GM21576 (cell line): ENCODE measurements around the gene SDR39U1.
"Not testable (repeated sequence)": the region's sequence is repeated elsewhere in the genome, so short reads cannot be mapped to it uniquely, and the experiment has no call there.

Experiments used
- ATAC-seq: cut with Tn5 transposase; IDR thresholded peaks from one replicate; pipeline ENCODE4 v1.9.1; 2021; ENCODE audit warnings: mild to moderate bottlenecking, moderate library complexity; ENCODE audit not compliant: unreplicated experiment

The SDR39U1 gene, protein sequence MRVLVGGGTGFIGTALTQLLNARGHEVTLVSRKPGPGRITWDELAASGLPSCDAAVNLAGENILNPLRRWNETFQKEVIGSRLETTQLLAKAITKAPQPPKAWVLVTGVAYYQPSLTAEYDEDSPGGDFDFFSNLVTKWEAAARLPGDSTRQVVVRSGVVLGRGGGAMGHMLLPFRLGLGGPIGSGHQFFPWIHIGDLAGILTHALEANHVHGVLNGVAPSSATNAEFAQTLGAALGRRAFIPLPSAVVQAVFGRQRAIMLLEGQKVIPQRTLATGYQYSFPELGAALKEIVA

DNA sequence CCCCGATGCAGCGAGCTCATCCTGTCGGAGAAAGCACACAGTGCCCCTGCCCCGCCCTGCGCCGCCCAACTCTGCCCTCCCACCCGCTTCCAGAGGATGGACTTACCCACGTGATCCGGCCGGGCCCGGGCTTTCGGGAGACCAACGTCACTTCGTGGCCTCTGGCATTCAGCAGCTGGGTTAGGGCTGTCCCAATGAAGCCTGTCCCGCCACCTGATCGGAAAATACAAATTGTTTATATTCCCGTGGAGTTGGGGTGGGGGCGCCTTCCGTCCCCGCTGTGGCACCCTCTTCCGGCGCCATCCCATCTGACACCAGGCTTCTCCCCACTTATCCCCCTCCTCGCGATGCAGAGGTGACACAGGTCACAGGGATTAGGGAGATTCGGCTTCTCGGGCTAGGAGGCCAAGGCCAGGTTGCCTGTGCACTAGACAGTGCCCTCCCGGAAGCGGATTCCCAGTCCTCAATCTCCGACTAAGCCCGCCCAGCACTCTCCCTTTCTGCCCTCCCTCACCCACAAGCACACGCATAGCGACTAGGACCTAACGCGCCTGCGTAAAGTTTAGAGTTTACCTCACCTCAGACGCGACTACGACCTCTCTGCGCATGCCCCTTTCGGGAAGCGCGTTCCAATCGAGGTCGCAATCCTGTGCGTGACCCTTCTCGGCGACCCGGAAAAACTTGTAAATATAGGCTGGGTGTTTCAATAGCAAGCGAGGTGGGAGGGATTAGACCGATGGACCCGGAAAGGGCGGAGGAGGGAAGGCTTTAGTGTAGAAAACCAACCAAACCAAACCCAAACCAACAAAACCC, at the start of gene SDR39U1:
SDR39U1 (minus strand) TSS at position 537 of the 813 bp plus-strand sequence; CDS start at position 530, 7 bp downstream.
- peak; percentile 87 for ATAC-seq

DNA sequence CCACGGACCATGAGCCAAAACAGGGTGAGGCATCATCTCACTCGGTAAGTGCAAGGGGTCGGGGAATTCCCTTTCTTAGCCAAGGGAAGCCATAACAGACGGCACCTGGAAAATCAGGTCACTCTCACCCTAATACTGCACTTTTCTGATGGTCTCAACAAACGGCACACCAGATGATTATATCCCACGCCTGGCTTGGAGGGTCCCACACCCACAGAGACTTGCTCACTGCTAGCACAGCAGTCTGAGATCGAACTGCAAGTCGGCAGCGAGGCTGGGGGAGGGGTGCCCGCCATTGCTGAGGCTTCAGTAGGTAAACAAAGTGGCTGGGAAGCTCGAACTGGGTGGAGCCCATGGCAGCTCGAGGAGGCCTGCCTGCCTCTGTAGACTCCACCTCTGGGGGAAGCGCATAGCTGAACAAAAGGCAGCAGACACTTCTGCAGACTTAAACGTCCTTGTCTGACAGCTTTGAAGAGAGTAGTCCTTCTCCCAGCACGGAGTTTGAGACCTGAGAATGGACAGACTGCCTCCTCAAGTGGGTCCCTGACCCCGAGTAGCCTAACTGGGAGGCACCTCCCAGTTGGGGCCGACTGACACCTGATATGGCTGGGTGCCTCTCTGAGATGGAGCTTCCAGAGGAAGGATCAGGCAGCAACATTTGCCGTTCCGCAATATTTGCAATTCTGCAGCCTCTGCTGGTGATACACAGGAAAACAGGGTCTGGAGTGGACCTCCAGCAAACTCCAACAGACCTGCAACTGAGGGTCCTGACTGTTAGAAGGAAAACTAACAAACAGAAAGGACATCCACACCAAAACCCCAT, 49.2 kb upstream of the SDR39U1 start:
- ATAC-seq = not testable (repeated sequence)

DNA sequence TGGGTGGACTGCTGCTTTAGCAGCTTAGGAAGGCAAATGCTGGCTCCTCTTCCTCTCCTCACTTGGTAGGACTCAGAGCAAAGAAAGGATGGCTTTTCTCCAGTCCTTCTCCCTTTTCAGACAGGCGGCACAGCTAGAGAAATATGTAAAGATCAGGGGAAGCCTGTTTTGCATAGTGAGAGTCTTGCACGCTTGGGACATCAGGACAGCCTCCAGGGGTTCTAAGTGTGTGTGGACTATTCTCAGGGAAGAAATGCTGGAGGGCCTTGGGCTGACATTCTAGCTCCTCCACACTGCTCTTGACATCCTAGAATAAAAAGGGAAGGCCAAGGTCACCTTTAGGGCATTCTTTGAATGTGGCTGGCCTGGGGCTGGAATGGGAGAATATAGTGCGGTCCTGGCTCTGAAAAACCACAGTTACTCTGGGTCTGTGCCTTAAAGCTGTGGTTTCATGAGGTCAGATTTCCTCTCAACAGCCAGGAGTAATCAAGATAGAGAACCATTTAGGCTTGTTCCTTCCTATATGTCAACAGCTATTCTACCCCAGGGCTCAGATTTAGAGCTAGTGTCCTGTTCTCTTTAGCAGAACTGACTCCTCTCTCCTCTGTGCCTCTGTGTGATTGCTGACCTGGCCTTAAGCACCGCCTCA, 41.2 kb upstream of the SDR39U1 start:
- ATAC-seq = no peak

DNA sequence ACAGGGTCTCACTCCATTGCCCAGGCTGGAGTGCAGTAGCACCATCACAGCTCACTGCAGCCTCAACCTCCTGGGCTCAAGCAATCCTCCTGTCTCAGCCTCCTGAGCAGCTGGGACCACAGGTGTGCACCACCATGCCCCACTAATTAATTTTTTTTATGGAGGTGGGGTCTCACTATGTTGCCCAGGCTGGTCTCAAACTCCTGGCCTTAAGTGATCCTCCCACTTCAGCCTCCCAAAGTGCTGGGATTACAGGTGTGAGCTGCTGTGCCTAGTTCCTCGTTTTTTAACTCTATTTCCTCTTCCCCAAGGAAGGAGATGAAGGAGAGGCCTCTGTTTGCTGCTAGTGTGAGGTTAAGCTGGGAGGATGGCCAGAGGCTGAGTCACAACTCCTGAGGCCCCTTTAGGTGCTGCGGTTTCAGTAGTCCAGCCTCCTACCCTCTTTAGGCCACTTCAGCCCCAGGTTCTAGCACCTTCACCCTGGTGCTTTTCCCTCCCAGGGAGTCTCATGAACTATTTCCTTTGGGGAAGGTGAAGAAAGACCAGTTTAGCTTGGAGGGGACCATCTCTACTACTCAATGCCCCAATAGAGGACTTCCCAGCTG, 40.2 kb upstream of the SDR39U1 start:
- not testable (repeated sequence) for ATAC-seq

DNA sequence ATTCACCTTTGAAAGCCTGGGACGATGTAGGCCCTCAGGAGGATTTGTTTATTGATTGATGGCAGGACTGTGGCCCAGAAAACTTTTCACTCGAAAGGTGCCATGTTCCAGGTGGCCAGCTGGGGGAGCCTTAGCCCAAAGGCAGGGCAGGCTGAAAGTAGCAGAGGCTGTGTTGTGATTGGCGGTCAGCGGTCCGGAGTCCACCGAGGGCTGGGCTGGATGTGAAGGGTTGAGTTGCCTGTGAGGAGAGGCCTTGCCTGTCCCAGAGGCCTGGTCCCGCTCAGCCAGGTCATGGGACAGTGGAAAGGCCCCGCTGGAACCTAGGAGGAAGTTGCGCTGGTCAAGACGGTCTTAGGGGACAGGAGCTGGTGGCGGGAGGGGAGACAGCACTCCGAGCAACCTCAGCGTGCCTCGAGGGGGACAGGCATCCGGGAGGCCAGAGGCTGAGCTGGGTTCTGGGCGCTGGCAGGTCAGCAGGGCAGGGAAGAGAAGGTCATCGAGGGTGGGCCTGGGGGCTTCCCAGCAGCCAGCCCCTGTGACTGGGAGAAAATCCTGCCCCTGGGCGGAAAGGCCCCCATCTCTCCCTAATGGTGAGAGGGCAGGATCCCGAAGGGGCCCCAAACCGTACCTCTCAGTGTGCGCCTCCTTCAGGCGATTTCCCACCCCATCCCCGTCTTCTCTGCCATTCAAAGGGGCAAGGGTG, 39.2 kb upstream of the SDR39U1 start:
- peak; percentile 76 for ATAC-seq

DNA sequence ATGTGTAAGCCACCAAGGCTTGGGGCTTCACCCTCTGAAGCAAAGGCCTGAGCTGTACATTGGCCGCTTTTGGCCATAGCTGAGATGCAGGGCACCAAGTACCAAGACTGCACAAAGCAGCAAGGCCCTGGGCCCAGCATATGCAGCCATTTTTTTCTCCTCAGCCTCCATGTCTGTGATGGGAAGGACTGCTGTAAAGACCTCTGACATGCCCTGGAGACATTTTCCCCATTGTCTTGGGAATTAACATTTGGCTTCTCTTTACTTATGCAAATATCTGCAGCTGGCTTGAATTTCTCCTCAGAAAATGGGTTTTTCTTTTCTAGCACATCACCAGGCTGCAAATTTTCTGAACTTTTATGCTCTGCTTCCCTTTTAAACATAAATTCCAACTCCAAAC, 37.4 kb upstream of the SDR39U1 start:
- ATAC-seq = not testable (repeated sequence)

DNA sequence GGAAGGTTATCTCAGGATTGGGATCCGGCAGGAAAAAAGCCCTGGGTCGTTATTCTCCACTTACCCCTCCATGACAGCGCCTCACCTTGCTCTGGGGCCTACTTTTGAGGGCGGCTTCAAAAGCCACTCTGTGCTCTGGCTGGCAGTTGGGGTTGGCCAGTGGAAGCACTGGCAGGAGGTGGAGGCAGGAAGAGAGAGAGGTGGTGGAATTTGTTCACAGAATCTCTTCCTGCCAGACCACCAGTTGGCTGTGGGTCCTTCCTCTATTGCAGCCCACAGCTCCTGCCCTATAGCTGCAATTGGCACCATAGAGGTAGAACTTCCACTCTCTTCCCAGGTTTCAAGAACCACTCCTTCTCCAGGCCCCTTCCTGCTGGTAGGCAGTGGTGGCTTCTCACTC, 32.7 kb upstream of the SDR39U1 start:
- ATAC-seq = no peak

DNA sequence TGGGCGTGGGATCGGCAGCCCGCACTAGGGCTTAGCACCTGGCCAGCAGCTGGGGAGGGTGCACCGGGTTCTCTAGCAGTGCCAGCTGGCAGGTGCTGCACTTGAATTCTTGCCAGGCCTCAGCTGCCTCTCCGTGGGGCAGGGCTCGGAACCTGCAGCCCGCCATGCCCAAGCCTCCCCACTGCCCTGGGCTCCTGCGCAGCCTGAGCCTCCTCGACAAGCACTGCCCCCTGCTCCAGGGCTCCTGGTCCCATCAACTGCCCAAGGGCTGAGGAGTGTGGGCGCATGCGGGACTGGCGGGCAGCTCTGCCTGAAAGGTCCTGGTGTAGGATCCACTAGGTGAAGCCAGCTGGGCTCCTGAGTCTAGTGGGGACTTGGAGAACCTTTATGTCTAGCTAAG, 30.6 kb upstream of the SDR39U1 start:
- ATAC-seq = no peak

DNA sequence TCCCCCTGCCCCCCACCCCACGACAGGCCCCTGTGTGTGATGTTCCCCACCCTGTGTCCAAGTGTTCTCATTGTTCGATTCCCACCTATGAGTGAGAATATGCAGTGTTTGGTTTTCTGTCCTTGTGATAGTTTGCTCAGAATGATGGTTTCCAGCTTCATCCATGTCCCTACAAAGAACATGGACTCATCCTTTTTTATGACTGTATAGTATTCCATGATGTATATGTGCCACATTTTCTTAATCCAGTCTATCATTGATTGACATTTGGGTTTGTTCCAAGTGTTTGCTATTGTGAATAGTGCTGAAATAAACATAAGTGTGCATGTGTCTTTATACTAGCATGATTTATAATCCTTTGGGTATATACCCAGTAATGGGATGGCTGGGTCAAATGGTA, 27.9 kb upstream of the SDR39U1 start:
- ATAC-seq = not testable (repeated sequence)

DNA sequence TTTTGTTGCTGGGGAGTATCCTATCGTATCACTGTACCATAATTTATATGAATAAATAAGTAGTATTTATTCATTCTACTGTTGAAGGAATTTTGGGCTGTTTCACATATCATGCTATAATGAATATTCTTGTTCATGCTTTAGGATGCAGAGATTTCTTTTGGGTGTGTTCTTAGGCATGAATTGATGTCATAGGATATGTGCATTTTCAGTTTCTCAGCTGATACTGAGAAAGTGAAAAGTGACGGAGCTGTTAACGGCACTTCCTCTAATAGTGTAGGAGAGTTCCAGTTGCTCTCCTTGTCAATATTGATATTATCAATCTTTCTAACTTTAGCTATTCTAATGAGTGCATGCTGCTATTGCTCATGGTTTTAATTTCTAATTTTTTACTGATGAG, 23.2 kb upstream of the SDR39U1 start:
- ATAC-seq = no peak

DNA sequence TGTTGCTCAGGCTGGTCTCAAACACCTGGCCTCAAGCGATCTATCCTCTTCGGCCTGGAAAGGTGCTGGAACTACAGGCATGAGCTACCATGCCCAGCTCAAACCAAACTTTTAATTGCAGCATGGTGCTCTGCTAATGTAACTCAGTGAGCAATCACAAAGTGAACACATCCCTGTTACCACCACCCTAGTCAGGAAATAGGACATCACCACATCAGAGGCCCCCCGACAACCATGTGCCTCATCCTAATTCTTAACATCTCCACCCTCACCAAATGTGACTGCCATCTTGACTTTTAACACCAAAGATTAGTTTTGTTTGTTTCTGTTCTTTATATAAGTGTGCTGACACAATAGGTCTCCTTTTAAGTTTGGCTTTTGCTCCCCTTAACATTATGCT, 22.8 kb upstream of the SDR39U1 start:
- ATAC-seq = no peak

DNA sequence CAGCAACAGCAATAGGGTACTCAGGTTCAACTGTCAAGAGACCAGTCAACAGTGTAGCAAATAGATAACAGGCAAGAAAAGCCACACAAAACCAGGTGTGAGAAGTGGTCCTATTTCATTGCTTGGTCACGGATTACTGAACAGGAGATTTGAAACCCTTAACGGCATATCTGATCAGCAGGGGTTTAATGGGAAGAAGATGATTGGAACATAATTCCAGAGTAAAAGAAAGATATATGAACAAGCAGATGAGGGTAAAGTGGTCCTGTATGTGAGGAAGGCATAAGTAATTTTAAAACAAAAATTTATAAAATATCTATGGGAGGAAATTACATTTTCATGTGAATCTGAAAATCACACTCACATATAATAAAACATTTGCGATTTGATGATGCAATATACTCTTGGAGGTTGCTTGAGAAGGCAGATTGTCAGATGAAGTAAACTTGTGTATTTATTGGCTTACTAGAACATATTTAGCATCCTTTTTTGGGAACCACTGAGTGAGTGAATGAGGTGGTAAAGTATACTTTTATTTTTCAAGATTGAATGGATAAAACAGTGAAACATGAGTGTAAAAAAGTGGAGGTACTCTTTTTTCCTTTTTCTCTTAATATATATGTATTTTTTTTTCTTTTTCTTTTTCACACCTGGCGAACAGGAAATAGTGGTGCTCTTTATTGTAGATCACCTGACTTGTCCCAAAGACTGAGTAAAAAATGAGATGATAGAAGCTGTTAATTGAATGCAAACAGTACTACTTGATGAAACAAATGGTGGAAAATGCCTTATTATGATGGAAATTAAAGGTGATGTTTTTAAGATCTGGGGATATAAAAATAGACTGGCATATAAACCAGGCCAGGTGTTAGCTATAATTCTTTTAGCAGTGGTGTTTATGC, 21.6 kb upstream of the SDR39U1 start:
- no peak for ATAC-seq

DNA sequence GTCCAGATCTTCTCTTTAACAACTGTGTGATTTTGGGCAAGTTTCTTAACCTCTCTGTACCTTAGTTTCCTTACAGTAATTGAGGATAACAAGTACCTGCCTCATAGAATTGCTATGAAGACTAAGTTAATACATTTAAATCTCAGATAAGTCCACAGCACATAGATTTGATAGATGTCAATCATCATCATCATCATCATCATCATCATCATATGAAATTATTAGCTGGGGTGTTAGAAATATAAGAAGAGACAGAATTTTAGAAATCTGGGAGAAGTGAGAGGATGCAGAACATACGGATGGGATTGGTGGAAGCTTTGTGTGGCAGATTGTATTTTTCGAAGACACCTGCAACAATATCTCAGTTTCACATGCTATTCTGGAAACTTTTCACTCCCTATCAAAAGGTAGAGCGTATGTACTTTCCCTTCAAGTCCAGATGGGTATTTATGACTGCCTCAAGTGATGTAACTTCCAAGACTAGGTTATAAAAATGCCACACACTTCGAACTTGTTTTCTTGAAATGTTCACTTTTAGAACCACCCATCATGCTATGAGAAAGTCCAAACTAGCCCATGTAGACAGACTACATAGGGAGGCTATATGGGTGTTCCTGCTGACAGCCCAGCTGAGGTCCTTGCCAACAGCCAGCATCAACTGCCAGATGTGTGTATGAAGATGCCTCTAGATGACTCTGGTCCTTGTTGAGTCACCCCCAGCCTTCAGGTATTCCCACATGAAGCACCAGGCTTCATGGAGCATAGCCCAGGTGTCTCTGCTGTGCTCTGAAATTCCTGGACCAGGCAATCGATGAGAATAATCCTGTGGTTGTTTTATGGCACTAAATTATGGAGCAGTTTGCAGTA, 20.7 kb upstream of the SDR39U1 start:
- no peak for ATAC-seq

DNA sequence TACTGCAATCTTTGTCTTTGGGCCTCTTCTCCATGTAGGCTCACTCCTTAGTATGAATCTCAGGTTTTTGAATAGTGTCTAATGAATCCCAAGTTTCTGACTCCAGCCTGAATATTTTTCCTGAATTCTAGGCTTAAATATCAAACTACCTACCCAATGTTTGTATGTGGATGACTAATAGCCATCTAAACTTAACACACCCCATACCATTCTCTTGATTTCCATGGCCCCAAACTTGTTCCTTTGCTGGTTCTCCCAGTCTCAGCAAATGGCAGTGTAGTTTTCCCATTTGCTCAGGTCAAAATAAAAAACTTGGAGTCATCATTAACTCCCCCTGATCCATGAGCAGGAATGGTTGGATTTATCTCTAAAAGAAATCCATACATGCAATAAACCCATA, 18.8 kb upstream of the SDR39U1 start:
- ATAC-seq = no peak

DNA sequence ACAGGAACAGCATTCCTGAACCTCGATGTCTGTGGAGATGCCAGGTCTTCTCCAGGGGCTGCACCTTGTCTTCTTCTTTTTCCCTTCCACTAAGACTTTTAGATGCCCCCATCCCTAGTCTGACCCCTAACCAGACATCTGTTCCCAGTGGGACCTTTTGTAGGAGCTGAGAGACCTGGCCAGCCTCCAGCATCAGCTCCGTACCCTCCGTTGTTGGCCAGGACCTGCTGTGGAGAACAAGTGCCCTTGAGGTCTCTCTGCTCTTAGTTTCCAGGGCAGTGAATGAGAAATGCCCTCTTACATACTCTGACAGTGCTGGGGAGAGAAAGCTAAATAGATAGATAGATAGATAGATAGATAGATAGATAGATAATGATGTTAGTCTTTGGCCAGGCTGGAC, 16.8 kb upstream of the SDR39U1 start:
- ATAC-seq = no peak

DNA sequence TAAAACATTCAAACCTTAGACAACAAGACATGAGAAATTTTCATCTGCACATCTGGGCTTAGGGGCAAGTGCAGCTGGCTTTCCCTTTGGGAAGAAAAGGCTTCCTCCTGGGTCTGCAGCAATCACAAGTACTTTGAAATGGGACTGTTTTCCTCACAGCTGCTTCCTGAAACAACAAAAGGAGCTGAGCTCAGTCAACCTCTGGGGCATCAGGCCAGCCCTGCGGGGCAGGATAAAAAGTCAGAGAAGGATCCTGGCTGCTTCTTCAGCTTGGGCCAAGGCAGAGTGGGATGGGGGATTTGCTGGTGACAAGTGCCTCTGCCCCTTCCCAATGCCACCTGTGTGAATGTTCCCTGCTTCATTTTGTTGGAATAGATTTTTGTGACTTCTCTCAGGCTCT, 16.2 kb upstream of the SDR39U1 start:
- no peak for ATAC-seq

DNA sequence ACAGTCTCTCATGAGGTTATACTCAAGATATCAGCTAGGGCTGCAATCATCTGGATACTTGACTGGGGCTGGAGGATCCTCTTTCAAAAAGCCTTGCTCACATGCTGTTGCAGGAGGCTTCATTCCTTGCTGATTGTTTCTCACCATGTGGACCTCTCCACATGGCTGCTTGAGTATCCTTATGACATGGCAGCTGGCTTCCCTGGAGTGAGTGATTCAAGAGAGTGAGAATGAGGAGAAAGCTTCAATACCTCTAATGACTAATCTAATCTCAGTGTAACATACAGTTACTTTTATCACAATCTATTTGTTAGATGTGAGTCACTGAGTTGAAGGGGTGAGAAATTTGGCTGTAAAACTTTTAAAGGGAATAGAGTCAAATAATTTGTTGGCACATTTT, 14.4 kb upstream of the SDR39U1 start:
- ATAC-seq = no peak

DNA sequence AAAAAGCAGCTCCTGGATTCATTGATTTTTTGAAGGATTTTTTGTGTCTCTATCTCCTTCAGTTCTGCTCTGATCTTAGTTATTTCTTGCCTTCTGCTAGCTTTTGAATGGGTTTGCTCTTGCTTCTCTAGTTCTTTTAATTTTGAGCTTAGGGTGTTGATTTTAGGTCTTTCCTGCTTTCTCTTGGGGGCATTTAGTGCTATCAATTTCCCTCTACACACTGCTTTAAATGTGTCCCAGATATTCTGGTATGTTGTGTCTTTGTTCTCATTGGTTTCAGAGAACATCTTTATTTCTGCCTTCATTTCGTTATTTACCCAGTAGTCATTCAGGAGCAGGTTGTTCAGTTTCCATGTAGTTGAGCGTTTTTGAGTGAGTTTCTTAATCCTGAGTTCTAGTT, 8.3 kb upstream of the SDR39U1 start:
- not testable (repeated sequence) for ATAC-seq
